Fibroblast of lung (primary cell): ENCODE data around the gene SPC25.

Source experiments
- EZH2 ChIP-seq: IDR thresholded peaks from 2 replicates; pipeline ENCODE4 v1.5.1; 2012; ENCODE audit warnings: low read length, control low read depth, mild to moderate bottlenecking; ENCODE audit errors: missing control alignments
- TF ChIP-seq, protein P1 (sequence below), 2 donors: IDR thresholded peaks in 1 of 2; conservative IDR thresholded peaks in 1 of 2; 1 replicate in 1 of 2; 2 replicates in 1 of 2; pipeline ENCODE4 v1.5.1; 2011 to 2012; ENCODE audit warnings: low read length in 2 of 2, control low read depth in 1 of 2, inconsistent platforms in 1 of 2, low read depth in 1 of 2, mild to moderate bottlenecking in 1 of 2

DNA sequence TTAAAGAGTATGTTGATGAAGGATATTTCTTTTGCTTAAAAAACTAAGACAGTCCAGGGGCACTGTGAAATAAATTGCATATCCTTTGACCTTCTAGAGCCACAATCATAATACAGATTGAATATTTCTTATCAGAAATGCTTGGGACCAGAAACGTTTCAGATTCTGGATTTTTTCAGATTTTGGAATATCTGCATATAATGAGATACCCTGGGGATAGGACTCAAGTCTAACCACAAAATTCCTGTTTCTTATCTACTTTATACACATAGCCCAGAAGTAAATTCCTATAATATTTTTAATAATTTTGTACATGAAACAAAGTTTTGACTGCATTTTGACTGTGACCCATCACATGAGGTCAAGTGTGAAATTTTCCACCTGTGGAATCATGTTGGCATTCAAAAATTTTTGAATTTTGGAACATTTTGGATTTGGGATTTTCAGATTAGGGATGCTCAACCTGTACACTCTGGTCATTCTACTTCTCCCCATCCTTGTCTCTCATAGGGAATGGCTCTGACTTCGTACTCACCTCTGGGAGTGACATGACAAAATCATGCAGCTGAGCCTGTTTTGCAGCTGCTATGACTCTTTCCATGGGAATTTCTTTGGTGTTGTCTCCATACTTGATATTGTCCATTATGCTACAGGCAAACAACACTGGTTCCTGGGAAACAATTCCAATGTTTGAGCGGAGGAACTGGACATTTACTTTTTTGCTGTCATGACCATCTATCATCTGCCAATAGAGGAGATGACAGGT is 36.6 kb upstream of the SPC25 start:
- TF ChIP-seq, protein P1, sequence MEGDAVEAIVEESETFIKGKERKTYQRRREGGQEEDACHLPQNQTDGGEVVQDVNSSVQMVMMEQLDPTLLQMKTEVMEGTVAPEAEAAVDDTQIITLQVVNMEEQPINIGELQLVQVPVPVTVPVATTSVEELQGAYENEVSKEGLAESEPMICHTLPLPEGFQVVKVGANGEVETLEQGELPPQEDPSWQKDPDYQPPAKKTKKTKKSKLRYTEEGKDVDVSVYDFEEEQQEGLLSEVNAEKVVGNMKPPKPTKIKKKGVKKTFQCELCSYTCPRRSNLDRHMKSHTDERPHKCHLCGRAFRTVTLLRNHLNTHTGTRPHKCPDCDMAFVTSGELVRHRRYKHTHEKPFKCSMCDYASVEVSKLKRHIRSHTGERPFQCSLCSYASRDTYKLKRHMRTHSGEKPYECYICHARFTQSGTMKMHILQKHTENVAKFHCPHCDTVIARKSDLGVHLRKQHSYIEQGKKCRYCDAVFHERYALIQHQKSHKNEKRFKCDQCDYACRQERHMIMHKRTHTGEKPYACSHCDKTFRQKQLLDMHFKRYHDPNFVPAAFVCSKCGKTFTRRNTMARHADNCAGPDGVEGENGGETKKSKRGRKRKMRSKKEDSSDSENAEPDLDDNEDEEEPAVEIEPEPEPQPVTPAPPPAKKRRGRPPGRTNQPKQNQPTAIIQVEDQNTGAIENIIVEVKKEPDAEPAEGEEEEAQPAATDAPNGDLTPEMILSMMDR (conservative IDR thresholded peaks at IDR 0.05 in 1 of 2, IDR thresholded peaks at IDR 0.05 in 1 of 2; ENCODE audit: low read depth in 1 of 2, low read length in 2 of 2) = no peak
- no peak for TF ChIP-seq EZH2
